GM19238 (cell line): ENCODE measurements around the gene CIBAR2.
"Not testable (repeated sequence)": the region's sequence is repeated elsewhere in the genome, so short reads cannot be mapped to it uniquely, and the experiment has no call there.

Experiments
- DNase-seq: peaks from one replicate; pipeline ENCODE4 v3.0.0; 2011; ENCODE audit warnings: low spot score; ENCODE audit not compliant: insufficient read length

CIBAR2 gene

GRCh38 chr16:85062845-85063244 lies 49.4 kb downstream of the CIBAR2 start:
- DNase-seq: no peak

- no peak for DNase-seq
Measured at GRCh38 chr16:85062323-85062722, 49.9 kb downstream of the CIBAR2 start.

GRCh38 chr16:85061566-85061965 lies 50.7 kb downstream of the CIBAR2 start:
- DNase-seq: no peak

GRCh38 chr16:85058909-85059308 lies 53.4 kb downstream of the CIBAR2 start:
- no peak for DNase-seq

- no peak for DNase-seq
Measured at GRCh38 chr16:85057948-85058347, 54.3 kb downstream of the CIBAR2 start.

GRCh38 chr16:85057212-85057889 lies 54.9 kb downstream of the CIBAR2 start:
- DNase-seq: no peak

- DNase-seq: no peak
Measured at GRCh38 chr16:85056211-85056748, 56.0 kb downstream of the CIBAR2 start.

- peak; percentile 52 for DNase-seq
Measured at GRCh38 chr16:85055493-85056210, 56.6 kb downstream of the CIBAR2 start.

- no peak for DNase-seq
Measured at GRCh38 chr16:85054948-85055492, 57.3 kb downstream of the CIBAR2 start.

- DNase-seq: not testable (repeated sequence)
Measured at GRCh38 chr16:85054321-85054720, 58.0 kb downstream of the CIBAR2 start.

- no peak for DNase-seq
Measured at GRCh38 chr16:85052536-85052935, 59.7 kb downstream of the CIBAR2 start.

GRCh38 chr16:85051683-85052082 lies 60.6 kb downstream of the CIBAR2 start:
- DNase-seq: no peak

- no peak for DNase-seq
Measured at GRCh38 chr16:85051067-85051581, 61.1 kb downstream of the CIBAR2 start.

- DNase-seq: no peak
Measured at GRCh38 chr16:85049706-85050305, 62.5 kb downstream of the CIBAR2 start.

- no peak for DNase-seq
Measured at GRCh38 chr16:85048921-85049562, 63.2 kb downstream of the CIBAR2 start.
